NT2/D1 (cell line): Measurements from ENCODE around the gene SP5.

ENCODE experiments used
- DNase-seq: peaks from one replicate; pipeline ENCODE4 v3.0.0-alpha.2; 2011; ENCODE audit warnings: low read depth, low spot score
- H3K27me3 ChIP-seq: 2 replicates; pipeline ENCODE4 v1.6.0; 2011; ENCODE audit warnings: mild to moderate bottlenecking; ENCODE audit not compliant: insufficient read length, insufficient read depth
- H3K36me3 ChIP-seq: 2 replicates; pipeline ENCODE4 v1.6.1; 2011; ENCODE audit warnings: mild to moderate bottlenecking, low read length, mixed read lengths; ENCODE audit not compliant: insufficient read depth, insufficient read length
- H3K4me1 ChIP-seq: 2 replicates; pipeline ENCODE4 v1.5.1; 2011; ENCODE audit not compliant: insufficient read depth, insufficient read length
- H3K4me3 ChIP-seq: 2 replicates; pipeline ENCODE4 v1.5.1; 2011; ENCODE audit warnings: low read depth; ENCODE audit not compliant: insufficient read length
- H3K9ac ChIP-seq: 2 replicates; pipeline ENCODE4 v1.6.0; 2011; ENCODE audit warnings: low read depth; ENCODE audit not compliant: insufficient read length
- H3K9me3 ChIP-seq: 2 replicates; pipeline ENCODE4 v1.5.1; 2011; ENCODE audit warnings: mild to moderate bottlenecking, low read length; ENCODE audit not compliant: insufficient read depth
- SUZ12 ChIP-seq: IDR thresholded peaks from 2 replicates; pipeline ENCODE4 v1.6.1; 2011; ENCODE audit not compliant: insufficient read length, insufficient read depth; ENCODE audit errors: extremely low read depth
- YY1 ChIP-seq: IDR thresholded peaks from 2 replicates; pipeline ENCODE4 v1.6.1; 2011; ENCODE audit not compliant: insufficient read length, insufficient read depth
- ZNF274 ChIP-seq: IDR thresholded peaks from 2 replicates; pipeline ENCODE4 v1.6.1; 2011; ENCODE audit warnings: mild to moderate bottlenecking, low read depth, low read length

SP5 gene

GRCh38 chr2:170679607-170680079 lies 35.5 kb upstream of the SP5 start:
- peak overlapping the region; percentile 9 for H3K4me3 ChIP-seq
- H3K36me3 ChIP-seq = no peaks in the 10 kb centered on the region
- no peaks in the 10 kb centered on the region for H3K27me3 ChIP-seq
- H3K9me3 ChIP-seq = no peaks in the 10 kb centered on the region
- TF ChIP-seq ZNF274 = no peak
- TF ChIP-seq YY1 = no peak
- no peak for TF ChIP-seq SUZ12
- peaks cover 3% of the 10 kb centered on the region for H3K4me1 ChIP-seq
- H3K9ac ChIP-seq = peak overlapping the region; percentile 50
- no peak for DNase-seq

GRCh38 chr2:170680172-170680941 lies 34.8 kb upstream of the SP5 start:
- DNase-seq = no peak
- Histone ChIP-seq H3K36me3 (no peaks in the 10 kb centered on the region), H3K9me3 (no peaks in the 10 kb centered on the region), H3K4me1 (peaks cover 3% of the 10 kb centered on the region), H3K4me3 (no peak overlapping the region), H3K9ac (peak overlapping the region; percentile 33), H3K27me3 (no peaks in the 10 kb centered on the region)
- TF ChIP-seq SUZ12 = no peak
- TF ChIP-seq ZNF274 = no peak

GRCh38 chr2:170681311-170681710 lies 33.8 kb upstream of the SP5 start:
- peaks cover 3% of the 10 kb centered on the region for H3K4me1 ChIP-seq
- TF ChIP-seq YY1 = no peak
- TF ChIP-seq ZNF274 = no peak
- TF ChIP-seq SUZ12 = no peak
- H3K9ac ChIP-seq = no peak overlapping the region

GRCh38 chr2:170685591-170685990 lies 29.5 kb upstream of the SP5 start:
- DNase-seq = no peak
- Histone ChIP-seq H3K27me3 (no peaks in the 10 kb centered on the region), H3K36me3 (no peaks in the 10 kb centered on the region), H3K9ac (no peak overlapping the region), H3K9me3 (no peaks in the 10 kb centered on the region), H3K4me1 (peaks cover 6% of the 10 kb centered on the region), H3K4me3 (no peak overlapping the region)
- TF ChIP-seq ZNF274 (no peak), YY1 (peak; percentile 24)

More at GRCh38 chr2:170681311-170681710, 33.8 kb upstream of the SP5 start:
- no peak for DNase-seq
- Histone ChIP-seq H3K36me3 (no peaks in the 10 kb centered on the region), H3K9me3 (no peaks in the 10 kb centered on the region), H3K27me3 (no peaks in the 10 kb centered on the region), H3K4me3 (no peak overlapping the region)

- Histone ChIP-seq H3K27me3 (no peaks in the 10 kb centered on the region), H3K4me3 (no peak overlapping the region), H3K9ac (no peak overlapping the region), H3K9me3 (no peaks in the 10 kb centered on the region), H3K36me3 (no peaks in the 10 kb centered on the region), H3K4me1 (peaks cover 7% of the 10 kb centered on the region)
- TF ChIP-seq SUZ12 (no peak), ZNF274 (no peak), YY1 (no peak)
- no peak for DNase-seq
These were observed 25.7 kb upstream of the SP5 start for GRCh38 chr2:170689481-170689880.

GRCh38 chr2:170690640-170691039 lies 24.5 kb upstream of the SP5 start:
- no peak overlapping the region for H3K9ac ChIP-seq
- no peaks in the 10 kb centered on the region for H3K36me3 ChIP-seq
- H3K4me1 ChIP-seq = peaks cover 10% of the 10 kb centered on the region

GRCh38 chr2:170694316-170694715 lies 20.8 kb upstream of the SP5 start:
- H3K4me1 ChIP-seq = peaks cover 13% of the 10 kb centered on the region
- H3K9me3 ChIP-seq = no peaks in the 10 kb centered on the region
- H3K36me3 ChIP-seq = no peaks in the 10 kb centered on the region
- H3K9ac ChIP-seq = peak overlapping the region; percentile 9
- H3K27me3 ChIP-seq = no peaks in the 10 kb centered on the region
- DNase-seq = no peak
- H3K4me3 ChIP-seq = no peak overlapping the region
- TF ChIP-seq YY1 (no peak), ZNF274 (no peak), SUZ12 (no peak)

More at GRCh38 chr2:170690640-170691039, 24.5 kb upstream of the SP5 start:
- H3K27me3 ChIP-seq = no peaks in the 10 kb centered on the region
- H3K4me3 ChIP-seq = no peak overlapping the region
- TF ChIP-seq ZNF274 (no peak), SUZ12 (no peak), YY1 (no peak)
- H3K9me3 ChIP-seq = no peaks in the 10 kb centered on the region
- DNase-seq = no peak
